ENCODE data around the gene GPER1. TPM values are rescaled to one million over a fixed set of nuclear protein-coding genes. Genes with fewer than 3 reads are reported as not detected.

Gene GPER1
- total and polyA plus RNA-seq, 2 donors: 0.99 to 3.4 TPM

DNA sequence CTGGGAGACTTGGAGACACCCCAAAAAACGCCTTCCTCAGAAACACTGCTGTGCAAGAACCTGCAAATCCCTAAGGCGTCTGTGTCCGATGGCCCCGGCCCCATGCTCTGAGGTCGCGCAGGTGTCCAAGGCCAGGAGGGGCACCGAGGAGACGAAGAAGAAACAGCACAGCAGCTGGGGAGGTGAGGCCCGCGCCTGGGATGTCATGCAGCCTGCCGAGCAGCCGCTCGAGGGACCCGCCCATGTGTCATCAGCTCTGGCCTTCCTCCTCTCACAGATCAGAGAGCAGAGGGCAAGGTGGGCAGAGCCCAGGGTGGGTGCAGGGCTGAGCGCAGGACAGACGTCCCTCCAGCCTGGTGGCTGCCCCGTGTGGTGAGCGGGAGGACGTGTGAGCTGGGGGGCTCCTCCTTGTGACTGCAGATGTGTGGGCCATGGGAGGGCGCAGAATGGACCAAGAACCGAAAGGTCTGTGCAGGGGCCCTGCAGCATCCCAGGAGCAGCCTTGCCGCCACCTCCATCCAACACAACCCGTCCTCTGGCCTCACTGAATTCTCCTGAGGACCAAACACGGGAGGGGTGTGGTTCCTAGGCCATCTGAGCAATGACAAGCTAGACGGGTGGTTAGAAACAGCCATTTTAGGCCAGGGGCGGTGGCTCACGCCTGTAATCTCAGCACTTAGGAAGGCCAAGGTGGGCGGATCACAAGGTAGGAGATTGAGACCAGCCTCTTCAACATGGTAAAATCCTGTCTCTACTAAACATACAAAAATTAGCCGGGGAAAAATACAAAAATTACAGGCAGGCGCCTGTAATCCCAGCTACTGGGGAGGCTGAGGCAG is 13.1 kb upstream of the GPER1 start:
- H3K36me3 ChIP-seq (ENCODE audit: control insufficient read depth in 2 of 2, insufficient read depth in 2 of 2, low read length in 1 of 2): no peaks in the 10 kb centered on the region
- H3K4me1 ChIP-seq (ENCODE audit: control insufficient read depth in 2 of 2, insufficient read depth in 2 of 2, low read length in 2 of 2): peaks cover 0 to 7% of the 10 kb centered on the region in 2 donors
- H3K9me3 ChIP-seq (ENCODE audit: control insufficient read depth in 2 of 2, insufficient read depth in 1 of 2, low read length in 1 of 2): peaks cover 0 to 7% of the 10 kb centered on the region in 2 donors
- no peaks in the 10 kb centered on the region for H3K27me3 ChIP-seq (ENCODE audit: control insufficient read depth in 2 of 2, insufficient read depth in 1 of 2, low read length in 1 of 2)
- no peak overlapping the region for H3K4me3 ChIP-seq (ENCODE audit: low read length in 2 of 2)
- 96% methylated on average over 30 of the region's 30 CpGs for WGBS
- no peak overlapping the region for H3K27ac ChIP-seq (ENCODE audit: low read depth in 1 of 2, low read length in 1 of 2)
- no peak for DNase-seq (ENCODE audit: low read depth in 6 of 9, low spot score in 9 of 9)

- WGBS: 95% methylated on average over 27 of the region's 27 CpGs
- no peak overlapping the region for H3K27ac ChIP-seq (ENCODE audit: low read depth in 1 of 2, low read length in 1 of 2)
- DNase-seq (ENCODE audit: low read depth in 6 of 9, low spot score in 9 of 9): no peak
- no peak overlapping the region for H3K4me3 ChIP-seq (ENCODE audit: low read length in 2 of 2)
- H3K4me1 ChIP-seq (ENCODE audit: control insufficient read depth in 2 of 2, insufficient read depth in 2 of 2, low read length in 2 of 2): peaks cover 0 to 9% of the 10 kb centered on the region in 2 donors
- H3K27me3 ChIP-seq (ENCODE audit: control insufficient read depth in 2 of 2, insufficient read depth in 1 of 2, low read length in 1 of 2): no peaks in the 10 kb centered on the region
- H3K36me3 ChIP-seq (ENCODE audit: control insufficient read depth in 2 of 2, insufficient read depth in 2 of 2, low read length in 1 of 2): no peaks in the 10 kb centered on the region
- H3K9me3 ChIP-seq (ENCODE audit: control insufficient read depth in 2 of 2, insufficient read depth in 1 of 2, low read length in 1 of 2): no peaks in the 10 kb centered on the region
Measured at GRCh38 chr7:1076184-1077072, 11.5 kb upstream of the GPER1 start.

DNA sequence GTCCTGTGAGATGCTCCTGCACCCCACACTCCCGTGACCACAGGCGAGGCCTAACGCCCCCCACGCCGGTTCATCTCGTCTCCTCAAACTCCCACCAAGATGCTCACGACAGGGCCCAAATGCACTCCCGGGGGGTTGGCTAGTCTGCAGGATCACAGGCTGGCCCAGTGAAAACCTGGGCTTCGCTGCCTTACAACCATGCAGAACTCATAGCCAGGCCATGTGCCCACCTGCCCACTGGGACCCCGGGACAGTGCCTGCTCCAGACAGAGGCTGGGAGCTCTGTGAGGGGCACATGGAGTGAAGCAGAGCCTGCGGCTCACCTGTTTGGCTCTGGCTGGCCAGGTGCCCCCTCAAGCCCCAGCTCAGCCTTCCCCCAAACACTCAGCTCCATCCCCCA is 9.4 kb upstream of the GPER1 start:
- no peak overlapping the region for H3K27ac ChIP-seq (ENCODE audit: low read depth in 1 of 2, low read length in 1 of 2)
- no peak for DNase-seq (ENCODE audit: low read depth in 6 of 9, low spot score in 9 of 9)
- no peaks in the 10 kb centered on the region for H3K9me3 ChIP-seq (ENCODE audit: control insufficient read depth in 2 of 2, insufficient read depth in 1 of 2, low read length in 1 of 2)
- WGBS: 98% methylated on average over 11 of the region's 11 CpGs
- H3K4me1 ChIP-seq (ENCODE audit: control insufficient read depth in 2 of 2, insufficient read depth in 2 of 2, low read length in 2 of 2): peaks cover 0 to 9% of the 10 kb centered on the region in 2 donors
- no peaks in the 10 kb centered on the region for H3K36me3 ChIP-seq (ENCODE audit: control insufficient read depth in 2 of 2, insufficient read depth in 2 of 2, low read length in 1 of 2)
- no peak overlapping the region for H3K4me3 ChIP-seq (ENCODE audit: low read length in 2 of 2)
- no peaks in the 10 kb centered on the region for H3K27me3 ChIP-seq (ENCODE audit: control insufficient read depth in 2 of 2, insufficient read depth in 1 of 2, low read length in 1 of 2)

DNA sequence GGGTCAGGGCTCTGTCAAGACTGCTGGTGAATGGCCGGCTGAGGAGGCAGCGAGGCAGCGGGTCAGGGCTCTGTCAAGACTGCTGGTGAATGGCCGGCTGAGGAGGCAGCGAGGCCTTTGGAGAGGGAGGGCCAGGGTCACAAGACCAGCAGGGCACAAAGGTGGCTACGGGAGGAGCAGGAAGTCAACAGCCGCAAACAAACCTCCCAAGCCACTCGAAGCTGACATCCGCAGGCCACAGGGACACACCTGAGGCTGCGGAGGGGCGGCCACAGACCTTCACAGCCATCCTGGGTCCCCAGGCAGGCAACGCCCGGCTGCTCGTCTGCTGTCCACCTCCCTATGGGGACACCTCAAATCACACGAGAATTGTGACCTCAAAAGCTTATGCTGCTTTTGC is 8.9 kb upstream of the GPER1 start:
- H3K27ac ChIP-seq (ENCODE audit: low read depth in 1 of 2, low read length in 1 of 2): no peak overlapping the region
- peaks cover 0 to 9% of the 10 kb centered on the region in 2 donors for H3K4me1 ChIP-seq (ENCODE audit: control insufficient read depth in 2 of 2, insufficient read depth in 2 of 2, low read length in 2 of 2)
- no peaks in the 10 kb centered on the region for H3K9me3 ChIP-seq (ENCODE audit: control insufficient read depth in 2 of 2, insufficient read depth in 1 of 2, low read length in 1 of 2)
- no peak for DNase-seq (ENCODE audit: low read depth in 6 of 9, low spot score in 9 of 9)
- WGBS: 95% methylated on average over 15 of the region's 15 CpGs
- H3K27me3 ChIP-seq (ENCODE audit: control insufficient read depth in 2 of 2, insufficient read depth in 1 of 2, low read length in 1 of 2): no peaks in the 10 kb centered on the region
- H3K36me3 ChIP-seq (ENCODE audit: control insufficient read depth in 2 of 2, insufficient read depth in 2 of 2, low read length in 1 of 2): no peaks in the 10 kb centered on the region
- no peak overlapping the region for H3K4me3 ChIP-seq (ENCODE audit: low read length in 2 of 2)

GRCh38 chr7:1079546-1079945 is 8.4 kb upstream of the GPER1 start:
- no peak overlapping the region for H3K4me3 ChIP-seq (ENCODE audit: low read length in 2 of 2)
- no peaks in the 10 kb centered on the region for H3K9me3 ChIP-seq (ENCODE audit: control insufficient read depth in 2 of 2, insufficient read depth in 1 of 2, low read length in 1 of 2)
- 90% methylated on average over 12 of the region's 12 CpGs for WGBS
- no peak for DNase-seq (ENCODE audit: low read depth in 6 of 9, low spot score in 9 of 9)
- H3K27ac ChIP-seq (ENCODE audit: low read depth in 1 of 2, low read length in 1 of 2): no peak overlapping the region
- no peaks in the 10 kb centered on the region for H3K36me3 ChIP-seq (ENCODE audit: control insufficient read depth in 2 of 2, insufficient read depth in 2 of 2, low read length in 1 of 2)
- no peaks in the 10 kb centered on the region for H3K27me3 ChIP-seq (ENCODE audit: control insufficient read depth in 2 of 2, insufficient read depth in 1 of 2, low read length in 1 of 2)
- peaks cover 0 to 9% of the 10 kb centered on the region in 2 donors for H3K4me1 ChIP-seq (ENCODE audit: control insufficient read depth in 2 of 2, insufficient read depth in 2 of 2, low read length in 2 of 2)

- H3K9me3 ChIP-seq (ENCODE audit: control insufficient read depth in 2 of 2, insufficient read depth in 1 of 2, low read length in 1 of 2): no peaks in the 10 kb centered on the region
- no peaks in the 10 kb centered on the region for H3K27me3 ChIP-seq (ENCODE audit: control insufficient read depth in 2 of 2, insufficient read depth in 1 of 2, low read length in 1 of 2)
- WGBS: 97% methylated on average over 38 of the region's 38 CpGs
- no peaks in the 10 kb centered on the region for H3K36me3 ChIP-seq (ENCODE audit: control insufficient read depth in 2 of 2, insufficient read depth in 2 of 2, low read length in 1 of 2)
- no peak overlapping the region for H3K4me3 ChIP-seq (ENCODE audit: low read length in 2 of 2)
- H3K4me1 ChIP-seq (ENCODE audit: control insufficient read depth in 2 of 2, insufficient read depth in 2 of 2, low read length in 2 of 2): peaks cover 0 to 9% of the 10 kb centered on the region in 2 donors
- no peak overlapping the region for H3K27ac ChIP-seq (ENCODE audit: low read depth in 1 of 2, low read length in 1 of 2)
- no peak for DNase-seq (ENCODE audit: low read depth in 6 of 9, low spot score in 9 of 9)
Measured at GRCh38 chr7:1080252-1080920, 7.5 kb upstream of the GPER1 start.

GRCh38 chr7:1080921-1081255 is 7.0 kb upstream of the GPER1 start:
- H3K27me3 ChIP-seq (ENCODE audit: control insufficient read depth in 2 of 2, insufficient read depth in 1 of 2, low read length in 1 of 2): no peaks in the 10 kb centered on the region
- no peak overlapping the region for H3K27ac ChIP-seq (ENCODE audit: low read depth in 1 of 2, low read length in 1 of 2)
- no peaks in the 10 kb centered on the region for H3K9me3 ChIP-seq (ENCODE audit: control insufficient read depth in 2 of 2, insufficient read depth in 1 of 2, low read length in 1 of 2)
- no peak overlapping the region for H3K4me3 ChIP-seq (ENCODE audit: low read length in 2 of 2)
- 98% methylated on average over 16 of the region's 16 CpGs for WGBS
- no peak for DNase-seq (ENCODE audit: low read depth in 6 of 9, low spot score in 9 of 9)
- H3K4me1 ChIP-seq (ENCODE audit: control insufficient read depth in 2 of 2, insufficient read depth in 2 of 2, low read length in 2 of 2): peaks cover 0 to 9% of the 10 kb centered on the region in 2 donors
- no peaks in the 10 kb centered on the region for H3K36me3 ChIP-seq (ENCODE audit: control insufficient read depth in 2 of 2, insufficient read depth in 2 of 2, low read length in 1 of 2)

DNA sequence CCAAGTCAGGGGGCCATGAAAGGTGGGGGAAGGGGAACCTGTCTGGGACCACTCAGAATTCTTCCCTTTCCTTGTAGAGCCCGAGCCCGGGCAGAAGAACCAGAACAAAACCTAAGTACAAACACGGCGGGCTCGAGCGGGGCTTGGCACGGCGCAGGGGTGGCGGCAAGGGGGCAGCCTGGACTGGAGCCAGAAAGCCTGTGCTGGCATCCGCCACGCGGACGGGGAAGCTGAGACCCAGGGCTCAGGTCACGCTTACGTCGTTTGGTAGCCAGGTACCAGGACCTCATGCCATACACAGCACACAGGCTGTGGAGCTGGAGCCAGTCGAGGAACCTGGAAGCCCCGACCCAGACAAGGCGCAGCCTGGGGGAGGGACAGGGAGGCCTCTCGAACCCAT is 6.6 kb upstream of the GPER1 start:
- no peak overlapping the region for H3K27ac ChIP-seq (ENCODE audit: low read depth in 1 of 2, low read length in 1 of 2)
- H3K4me1 ChIP-seq (ENCODE audit: control insufficient read depth in 2 of 2, insufficient read depth in 2 of 2, low read length in 2 of 2): peaks cover 0 to 10% of the 10 kb centered on the region in 2 donors
- no peak overlapping the region for H3K4me3 ChIP-seq (ENCODE audit: low read length in 2 of 2)
- no peaks in the 10 kb centered on the region for H3K36me3 ChIP-seq (ENCODE audit: control insufficient read depth in 2 of 2, insufficient read depth in 2 of 2, low read length in 1 of 2)
- 93% methylated on average over 20 of the region's 20 CpGs for WGBS
- DNase-seq (ENCODE audit: low read depth in 6 of 9, low spot score in 9 of 9): no peak
- no peaks in the 10 kb centered on the region for H3K27me3 ChIP-seq (ENCODE audit: control insufficient read depth in 2 of 2, insufficient read depth in 1 of 2, low read length in 1 of 2)
- H3K9me3 ChIP-seq (ENCODE audit: control insufficient read depth in 2 of 2, insufficient read depth in 1 of 2, low read length in 1 of 2): no peaks in the 10 kb centered on the region

All from thymus (tissue), 11 donors.